ENCODE measurements around the gene PCMTD2.

The PCMTD2 gene

DNA sequence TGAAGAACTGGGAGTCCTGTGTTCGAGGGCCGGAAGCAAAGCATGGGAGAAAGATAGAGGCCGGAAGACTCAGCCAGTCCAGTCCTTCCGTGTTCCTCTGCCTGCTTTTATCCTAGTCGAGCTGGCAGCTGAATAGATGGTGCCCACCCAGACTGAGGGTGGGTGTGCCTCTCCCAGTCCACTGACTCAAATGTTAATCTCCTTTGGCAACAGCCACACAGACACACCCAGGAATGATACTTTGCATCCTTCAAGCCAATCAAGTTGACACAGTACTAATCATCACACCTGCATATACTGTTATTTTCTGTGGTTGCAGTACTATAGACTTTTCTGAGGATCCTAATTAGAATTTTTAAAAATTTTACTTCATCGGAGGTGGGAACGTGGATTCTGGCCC, 21.3 kb downstream of the PCMTD2 start:
- DNase-seq (ENCODE audit: low read depth), result no peak
- TF ChIP-seq CTCF (conservative IDR thresholded peaks at IDR 0.05; ENCODE audit: low read length), result no peak
- H3K4me3 ChIP-seq (ENCODE audit: low read length), result no peak overlapping the region

DNA sequence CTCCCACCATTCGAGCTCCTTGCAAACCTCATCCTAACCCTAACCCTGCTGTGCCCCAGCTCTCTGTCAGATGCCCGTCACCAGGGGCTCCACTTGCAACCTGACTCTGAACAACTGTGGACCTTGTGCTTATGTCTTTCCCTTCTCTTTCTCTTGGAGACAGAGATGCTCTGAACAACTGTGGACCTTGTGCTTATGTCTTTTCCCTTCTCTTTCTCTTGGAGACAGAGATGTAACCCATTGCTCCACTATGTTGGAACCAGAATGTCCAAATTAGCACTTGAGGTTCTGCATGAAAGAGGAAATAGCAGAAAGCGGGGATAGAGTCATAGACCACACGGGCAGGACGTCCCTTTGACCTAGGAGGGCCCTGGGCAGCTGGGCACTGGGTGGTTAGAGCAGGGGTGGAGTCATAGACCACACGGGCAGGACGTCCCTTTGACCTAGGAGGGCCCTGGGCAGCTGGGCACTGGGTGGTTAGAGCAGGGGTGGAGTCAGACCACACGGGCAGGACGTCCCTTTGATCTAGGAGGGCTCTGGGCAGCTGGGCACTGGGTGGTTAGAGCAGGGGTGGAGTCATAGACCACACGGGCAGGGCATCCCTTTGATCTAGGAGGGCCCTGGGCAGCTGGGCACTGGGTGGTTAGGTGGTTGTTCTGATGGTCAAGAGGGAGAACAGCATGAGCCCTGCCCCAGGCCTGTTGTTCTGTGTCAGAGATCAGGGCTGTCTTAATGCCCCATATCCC, 22.2 kb downstream of the PCMTD2 start:
- no peak for TF ChIP-seq CTCF (conservative IDR thresholded peaks at IDR 0.05; ENCODE audit: low read length)
- no peak overlapping the region for H3K4me3 ChIP-seq (ENCODE audit: low read length)
- DNase-seq (ENCODE audit: low read depth), result no peak

DNA sequence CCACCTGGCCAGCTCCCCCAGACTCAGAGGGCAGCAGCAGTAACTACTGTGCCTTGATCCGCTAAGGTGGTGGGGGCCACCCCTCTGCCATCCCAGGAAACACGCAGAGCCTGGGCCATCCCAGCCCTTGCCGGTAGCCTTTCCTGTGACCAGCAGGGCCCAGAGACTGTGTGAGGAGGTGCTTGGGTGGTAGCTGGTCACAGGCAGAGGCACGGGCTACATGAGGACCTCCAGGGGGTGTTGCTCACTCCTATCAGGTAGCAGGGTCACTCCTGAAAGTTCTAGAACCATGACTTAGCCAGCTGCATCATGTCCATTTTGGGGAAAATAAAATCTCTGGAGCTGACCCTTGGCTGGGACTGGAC, 22.8 kb downstream of the PCMTD2 start:
- no peak for DNase-seq (ENCODE audit: low read depth)
- TF ChIP-seq CTCF (conservative IDR thresholded peaks at IDR 0.05; ENCODE audit: low read length), result no peak
- no peak overlapping the region for H3K4me3 ChIP-seq (ENCODE audit: low read length)

GRCh38 chr20:64279826-64280459, 24.4 kb downstream of the PCMTD2 start:
- TF ChIP-seq CTCF (conservative IDR thresholded peaks at IDR 0.05; ENCODE audit: low read length), result no peak
- no peak overlapping the region for H3K4me3 ChIP-seq (ENCODE audit: low read length)
- no peak for DNase-seq (ENCODE audit: low read depth)

- no peak for DNase-seq (ENCODE audit: low read depth)
- no peak for TF ChIP-seq CTCF (conservative IDR thresholded peaks at IDR 0.05; ENCODE audit: low read length)
- no peak overlapping the region for H3K4me3 ChIP-seq (ENCODE audit: low read length)
These were observed 24.9 kb downstream of the PCMTD2 start for GRCh38 chr20:64280460-64280843.

DNA sequence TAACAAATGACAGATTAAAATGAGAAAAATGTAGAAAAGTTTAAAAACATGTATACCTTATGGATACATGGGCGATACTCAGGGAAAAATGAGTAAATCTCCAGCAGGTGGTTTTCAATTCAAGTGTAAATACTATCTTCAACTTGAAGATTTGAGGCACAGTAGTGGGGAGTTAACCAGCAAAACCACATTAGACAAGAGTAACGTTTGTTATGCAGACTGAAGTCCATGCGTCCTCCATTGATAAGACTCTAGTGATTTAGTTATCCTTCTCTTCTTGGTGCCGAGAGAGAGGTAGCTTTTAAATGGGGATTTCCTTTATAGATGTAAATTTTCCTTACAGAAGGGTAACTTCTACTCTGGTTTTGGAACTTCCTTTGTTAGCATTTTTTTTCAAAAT, 28.1 kb downstream of the PCMTD2 start:
- no peak for TF ChIP-seq CTCF (conservative IDR thresholded peaks at IDR 0.05; ENCODE audit: low read length)
- no peak overlapping the region for H3K4me3 ChIP-seq (ENCODE audit: low read length)
- DNase-seq (ENCODE audit: low read depth), result no peak
